ENCODE results near the gene ARHGAP26.

DNA sequence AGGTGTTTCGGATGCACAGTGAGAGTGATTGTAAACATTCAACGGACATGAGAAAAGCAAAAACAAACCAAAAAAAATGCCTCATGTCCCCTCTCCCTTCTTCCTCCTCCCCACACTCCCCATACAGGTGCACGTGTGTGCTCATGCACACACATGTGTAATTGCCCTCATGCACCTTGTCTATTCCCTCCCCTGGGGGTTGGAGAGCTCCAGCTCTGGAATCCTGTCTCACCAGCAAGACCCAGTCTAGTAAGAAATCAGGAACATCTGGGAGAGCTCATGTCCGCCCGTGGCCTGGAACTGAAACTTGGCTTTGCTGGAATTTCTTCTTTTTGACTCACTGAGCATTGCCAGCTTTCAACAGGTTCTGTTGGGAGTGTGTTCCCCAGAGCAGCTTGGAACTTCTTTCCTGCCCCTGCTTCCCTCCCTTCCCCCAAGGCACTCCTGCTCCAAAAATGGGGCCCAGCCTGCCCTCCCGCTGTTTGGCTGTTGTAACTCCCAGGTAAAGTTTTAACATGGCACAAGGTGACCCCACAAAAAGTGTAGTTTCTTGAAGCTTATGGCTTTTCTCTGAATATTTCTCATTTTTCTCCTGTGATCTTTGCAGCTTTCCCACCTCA lies 443.2 kb downstream of the ARHGAP26 start:
- TF ChIP-seq HNF4G (IDR thresholded peaks at IDR 0.05) (no peak), EGR1 (IDR thresholded peaks at IDR 0.05; ENCODE audit: low read depth in 2 of 2) (no peak), CTCF (IDR thresholded peaks at IDR 0.05; ENCODE audit: low read depth, low read length, missing input control) (no peak), GABPA (IDR thresholded peaks at IDR 0.05 in 1 of 2, conservative IDR thresholded peaks at IDR 0.05 in 1 of 2) (no peak), ATF3 (IDR thresholded peaks at IDR 0.05) (no peak), RAD21 (IDR thresholded peaks at IDR 0.05) (no peak), REST (IDR thresholded peaks at IDR 0.05) (no peak)

Measured in liver (tissue), 3 donors.